ENCODE measurements around the gene MDM4.

DNA sequence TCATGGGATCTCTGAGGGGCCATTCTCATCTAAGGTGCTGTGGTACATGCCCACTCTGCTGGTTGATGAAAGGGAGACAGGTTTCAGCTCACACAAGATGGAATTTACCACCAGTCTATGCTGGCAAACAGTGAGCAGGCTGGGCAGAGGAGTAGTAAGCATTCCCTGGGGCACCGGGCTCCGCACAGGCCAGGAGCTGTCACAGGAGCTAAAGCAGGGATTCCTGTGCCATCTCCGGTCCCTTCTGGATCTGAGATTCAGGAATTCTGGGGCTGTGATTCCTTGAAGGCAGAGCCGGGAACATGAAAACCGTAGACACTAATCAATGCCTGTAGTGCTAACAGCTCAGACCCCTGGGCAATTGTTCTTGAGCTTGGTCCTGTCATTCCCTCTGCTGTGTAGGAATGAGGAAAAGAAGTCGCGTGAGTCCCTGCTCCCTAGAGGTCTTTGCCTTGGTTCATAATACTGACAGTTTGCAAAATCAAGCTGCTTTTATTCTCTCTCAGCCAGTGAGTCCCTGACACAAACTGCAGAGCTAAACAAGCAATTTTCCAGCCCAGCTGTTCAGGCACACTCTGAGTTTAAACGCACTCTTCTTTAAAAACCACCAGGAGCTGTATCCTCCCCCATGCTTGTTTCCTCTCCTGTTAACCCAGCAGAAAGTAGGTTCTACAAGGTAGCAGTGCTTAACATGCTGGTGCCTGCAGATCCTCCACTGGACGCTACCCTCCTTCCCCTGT, 52.5 kb downstream of the MDM4 start:
- TF ChIP-seq, protein P1, sequence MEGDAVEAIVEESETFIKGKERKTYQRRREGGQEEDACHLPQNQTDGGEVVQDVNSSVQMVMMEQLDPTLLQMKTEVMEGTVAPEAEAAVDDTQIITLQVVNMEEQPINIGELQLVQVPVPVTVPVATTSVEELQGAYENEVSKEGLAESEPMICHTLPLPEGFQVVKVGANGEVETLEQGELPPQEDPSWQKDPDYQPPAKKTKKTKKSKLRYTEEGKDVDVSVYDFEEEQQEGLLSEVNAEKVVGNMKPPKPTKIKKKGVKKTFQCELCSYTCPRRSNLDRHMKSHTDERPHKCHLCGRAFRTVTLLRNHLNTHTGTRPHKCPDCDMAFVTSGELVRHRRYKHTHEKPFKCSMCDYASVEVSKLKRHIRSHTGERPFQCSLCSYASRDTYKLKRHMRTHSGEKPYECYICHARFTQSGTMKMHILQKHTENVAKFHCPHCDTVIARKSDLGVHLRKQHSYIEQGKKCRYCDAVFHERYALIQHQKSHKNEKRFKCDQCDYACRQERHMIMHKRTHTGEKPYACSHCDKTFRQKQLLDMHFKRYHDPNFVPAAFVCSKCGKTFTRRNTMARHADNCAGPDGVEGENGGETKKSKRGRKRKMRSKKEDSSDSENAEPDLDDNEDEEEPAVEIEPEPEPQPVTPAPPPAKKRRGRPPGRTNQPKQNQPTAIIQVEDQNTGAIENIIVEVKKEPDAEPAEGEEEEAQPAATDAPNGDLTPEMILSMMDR (IDR thresholded peaks at IDR 0.05; ENCODE audit: borderline replicate concordance, extremely low read depth, low read length, poor library complexity, severe bottlenecking): no peak
- TF ChIP-seq EZH2 (IDR thresholded peaks at IDR 0.05; ENCODE audit: borderline replicate concordance, low read depth, low read length, severe bottlenecking): no peak
